Peyer's patch (tissue), 4 donors: ENCODE data around the gene CHRM4. TPM values are rescaled to one million over a fixed set of nuclear protein-coding genes. Genes with fewer than 3 reads are reported as not detected.
"Not testable (repeated sequence)": the region's sequence is repeated elsewhere in the genome, so short reads cannot be mapped to it uniquely, and the experiment has no call there.

Experiments used
- DNase-seq, 3 donors: peaks; one replicate each; pipeline ENCODE4 v3.0.0-alpha.2; 2017 to 2019
- H3K27ac ChIP-seq, 4 donors: fragments of 200-600 bp; sonication (generic); one replicate each; pipeline ENCODE4 v1.5.1; 2016 to 2019
- H3K27me3 ChIP-seq, 2 donors: fragments of 200-600 bp; sonication (generic); one replicate each; pipeline ENCODE4 v1.5.1; 2019
- H3K36me3 ChIP-seq, 3 donors: fragments of 200-600 bp; sonication (generic); one replicate each; pipeline ENCODE4 v1.5.1; 2016 to 2019
- H3K4me1 ChIP-seq, 4 donors: fragments of 200-600 bp; sonication (generic); one replicate each; pipeline ENCODE4 v1.5.1; 2016 to 2019
- H3K4me3 ChIP-seq, 4 donors: fragments of 200-600 bp; sonication (generic); 1 replicate in 3 of 4; 2 replicates in 1 of 4; pipeline ENCODE4 v1.5.1; 2016 to 2019; ENCODE audit warnings: mild to moderate bottlenecking in 1 of 4
- H3K9me3 ChIP-seq, 4 donors: fragments of 200-600 bp; sonication (generic); one replicate each; pipeline ENCODE4 v1.5.1; 2016 to 2019; ENCODE audit warnings: mild to moderate bottlenecking in 1 of 4
- POLR2A ChIP-seq, 2 donors: fragments of 450-650 bp; IDR thresholded peaks; one replicate each; pipeline ENCODE4 v1.5.1; 2017; ENCODE audit warnings: antibody characterized with exemption in 2 of 2, mild to moderate bottlenecking in 2 of 2, moderate library complexity in 2 of 2
- total RNA-seq, 4 donors: library from RNA; depleted of rRNA; stranded (reverse); fragments of >200 nt; gene quantifications; one replicate each; pipeline ENCODE4 v1.1.0, GENCODE V29; 2016
- TF ChIP-seq, protein P1 (sequence below), 6 experiments: fragments of 450-650 bp in 4 of 6; fragments of 200-600 bp in 2 of 6; sonication (generic) in 1 of 6; IDR thresholded peaks; one replicate each; pipeline ENCODE4 v1.5.1; 2017 to 2019; ENCODE audit warnings: antibody characterized with exemption in 6 of 6, mild to moderate bottlenecking in 3 of 6, moderate library complexity in 1 of 6

CHRM4 gene
- total RNA-seq, 4 donors from 2014 or later: 11.5 to 16.5 (median 13.0) TPM

GRCh38 chr11:46381048-46381818, 10.3 kb downstream of the CHRM4 start, which contains the start of gene MDK:
Gene MDK (plus strand): TSS chr11:46381669. CDS start chr11:46382058, 389 bp downstream.
- Histone ChIP-seq H3K36me3 (peaks cover 0 to 14% (median 0%) of the 10 kb centered on the region in 3 donors), H3K27me3 (no peaks in the 10 kb centered on the region), H3K4me3 (peak within 1 kb of the TSS; percentile 54 to 75 (median 56)), H3K4me1 (peaks cover 0 to 40% (median 9%) of the 10 kb centered on the region in 4 donors), H3K9me3 (no peaks in the 10 kb centered on the region), H3K27ac (peak within 1 kb of the TSS; percentile 64 to 87 (median 74))
- DNase-seq: peak in 1 of 3 donors; percentile 70
- TF ChIP-seq POLR2A (IDR thresholded peaks at IDR 0.05): no peak
- TF ChIP-seq, protein P1, sequence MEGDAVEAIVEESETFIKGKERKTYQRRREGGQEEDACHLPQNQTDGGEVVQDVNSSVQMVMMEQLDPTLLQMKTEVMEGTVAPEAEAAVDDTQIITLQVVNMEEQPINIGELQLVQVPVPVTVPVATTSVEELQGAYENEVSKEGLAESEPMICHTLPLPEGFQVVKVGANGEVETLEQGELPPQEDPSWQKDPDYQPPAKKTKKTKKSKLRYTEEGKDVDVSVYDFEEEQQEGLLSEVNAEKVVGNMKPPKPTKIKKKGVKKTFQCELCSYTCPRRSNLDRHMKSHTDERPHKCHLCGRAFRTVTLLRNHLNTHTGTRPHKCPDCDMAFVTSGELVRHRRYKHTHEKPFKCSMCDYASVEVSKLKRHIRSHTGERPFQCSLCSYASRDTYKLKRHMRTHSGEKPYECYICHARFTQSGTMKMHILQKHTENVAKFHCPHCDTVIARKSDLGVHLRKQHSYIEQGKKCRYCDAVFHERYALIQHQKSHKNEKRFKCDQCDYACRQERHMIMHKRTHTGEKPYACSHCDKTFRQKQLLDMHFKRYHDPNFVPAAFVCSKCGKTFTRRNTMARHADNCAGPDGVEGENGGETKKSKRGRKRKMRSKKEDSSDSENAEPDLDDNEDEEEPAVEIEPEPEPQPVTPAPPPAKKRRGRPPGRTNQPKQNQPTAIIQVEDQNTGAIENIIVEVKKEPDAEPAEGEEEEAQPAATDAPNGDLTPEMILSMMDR (IDR thresholded peaks at IDR 0.05): no peak

DNA sequence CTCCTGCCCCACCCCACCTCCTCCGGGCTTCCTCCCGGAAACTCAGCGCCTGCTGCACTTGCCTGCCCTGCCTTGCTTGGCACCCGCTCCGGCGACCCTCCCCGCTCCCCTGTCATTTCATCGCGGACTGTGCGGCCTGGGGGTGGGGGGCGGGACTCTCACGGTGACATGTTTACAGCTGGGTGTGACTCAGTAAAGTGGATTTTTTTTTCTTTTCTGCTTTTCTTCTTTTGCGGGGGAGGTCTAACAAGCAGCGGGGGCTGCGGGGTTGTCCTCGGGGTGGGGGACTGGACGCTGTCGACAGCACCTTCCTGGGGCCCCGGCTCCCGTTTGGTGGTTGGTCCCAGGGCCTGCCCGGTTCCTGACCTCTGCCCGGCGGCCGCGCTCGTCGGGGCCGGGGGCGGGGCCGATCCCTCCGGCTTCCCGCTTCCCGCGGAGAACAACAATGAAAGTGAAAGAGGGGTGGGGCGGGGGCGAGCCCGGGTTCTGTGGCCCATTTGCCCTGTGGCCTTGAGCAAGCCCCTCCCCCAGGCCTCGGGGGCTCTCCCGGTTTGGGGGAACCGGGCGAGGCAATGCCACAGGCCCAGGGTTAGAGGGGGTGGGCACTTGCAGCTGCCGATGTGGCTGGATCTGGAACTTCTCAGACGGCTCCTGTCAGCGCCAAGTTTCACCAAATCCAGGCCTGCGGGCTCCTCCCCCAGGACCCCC, 11.1 kb downstream of the CHRM4 start:
- Histone ChIP-seq H3K4me1 (peaks cover 0 to 40% (median 9%) of the 10 kb centered on the region in 4 donors), H3K27ac (peak overlapping the region; percentile 64 to 87 (median 74)), H3K9me3 (no peaks in the 10 kb centered on the region), H3K36me3 (peaks cover 0 to 22% (median 0%) of the 10 kb centered on the region in 3 donors), H3K4me3 (peak overlapping the region; percentile 54 to 75 (median 56)), H3K27me3 (no peaks in the 10 kb centered on the region)
- TF ChIP-seq POLR2A (IDR thresholded peaks at IDR 0.05): peak in 1 of 2 donors; percentile 35
- TF ChIP-seq, protein P1 (IDR thresholded peaks at IDR 0.05): no peak
- peak; percentile 68 to 91 (median 90) for DNase-seq

DNA sequence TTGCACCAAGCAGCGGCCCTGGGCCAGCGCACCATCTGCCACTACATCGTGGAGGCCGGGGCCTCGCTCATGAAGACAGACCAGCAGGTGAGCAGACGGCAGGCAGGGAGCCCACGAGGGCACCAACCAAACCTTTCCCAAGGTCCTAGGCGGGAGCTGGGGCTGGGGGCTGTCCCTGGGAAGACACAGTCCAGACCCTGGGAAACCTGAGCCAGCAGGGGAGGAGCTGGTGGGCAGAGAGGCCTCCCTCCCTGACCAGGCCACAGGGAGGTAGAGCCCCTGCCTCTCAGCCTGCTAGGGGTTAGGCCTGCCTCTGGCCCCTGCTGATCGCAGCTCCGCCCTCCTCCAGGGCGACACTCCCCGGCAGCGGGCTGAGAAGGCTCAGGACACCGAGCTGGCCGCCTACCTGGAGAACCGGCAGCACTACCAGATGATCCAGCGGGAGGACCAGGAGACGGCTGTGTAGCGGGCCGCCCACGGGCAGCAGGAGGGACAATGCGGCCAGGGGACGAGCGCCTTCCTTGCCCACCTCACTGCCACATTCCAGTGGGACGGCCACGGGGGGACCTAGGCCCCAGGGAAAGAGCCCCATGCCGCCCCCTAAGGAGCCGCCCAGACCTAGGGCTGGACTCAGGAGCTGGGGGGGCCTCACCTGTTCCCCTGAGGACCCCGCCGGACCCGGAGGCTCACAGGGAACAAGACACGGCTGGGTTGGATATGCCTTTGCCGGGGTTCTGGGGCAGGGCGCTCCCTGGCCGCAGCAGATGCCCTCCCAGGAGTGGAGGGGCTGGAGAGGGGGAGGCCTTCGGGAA, 11.9 kb downstream of the CHRM4 start:
- H3K36me3 ChIP-seq: peaks cover 0 to 30% (median 0%) of the 10 kb centered on the region in 3 donors
- H3K27me3 ChIP-seq, H3K9me3 ChIP-seq: not testable (repeated sequence)
- H3K4me3 ChIP-seq: peak overlapping the region in 3 of 4 donors; percentile 54 to 75 (median 59)
- H3K4me1 ChIP-seq: peaks cover 0 to 40% (median 9%) of the 10 kb centered on the region in 4 donors
- peak overlapping the region; percentile 64 to 87 (median 74) for H3K27ac ChIP-seq
- peak in 1 of 3 donors; percentile 71 for DNase-seq

GRCh38 chr11:46378811-46379481, 12.6 kb downstream of the CHRM4 start:
- Histone ChIP-seq H3K4me3 (no peak overlapping the region), H3K27ac (peak overlapping the region in 2 of 4 donors; percentile 71 to 78), H3K36me3 (peaks cover 0 to 37% (median 0%) of the 10 kb centered on the region in 3 donors), H3K9me3 (no peaks in the 10 kb centered on the region), H3K27me3 (no peaks in the 10 kb centered on the region), H3K4me1 (peaks cover 0 to 34% (median 9%) of the 10 kb centered on the region in 4 donors)
- no peak for TF ChIP-seq POLR2A (IDR thresholded peaks at IDR 0.05)
- TF ChIP-seq, protein P1 (IDR thresholded peaks at IDR 0.05): no peak
- no peak for DNase-seq

DNA sequence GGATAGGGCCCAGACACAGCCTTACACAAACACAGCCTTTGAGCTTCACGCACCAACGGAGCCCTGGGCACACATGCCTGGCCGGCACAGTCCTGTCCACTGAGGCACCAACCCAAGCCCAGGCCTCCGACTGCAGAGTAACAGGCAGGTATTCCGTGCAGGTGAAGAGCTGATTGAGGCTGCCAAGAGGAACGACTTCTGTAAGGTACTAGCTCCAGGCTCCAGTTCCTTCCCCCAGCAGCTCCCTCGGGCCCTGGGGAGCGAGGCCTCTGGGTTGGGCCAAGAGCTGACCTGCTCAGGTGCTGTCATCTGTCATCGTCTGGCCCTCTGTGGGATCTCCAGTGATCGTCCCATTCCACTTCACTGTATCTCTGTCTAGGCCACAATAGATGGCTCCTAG, 13.3 kb downstream of the CHRM4 start:
- Histone ChIP-seq H3K27ac (peak overlapping the region in 1 of 4 donors; percentile 78), H3K36me3 (peaks cover 0 to 44% (median 0%) of the 10 kb centered on the region in 3 donors)
- DNase-seq: no peak

More for the DNA sequence above, 13.3 kb downstream of the CHRM4 start:
- no peaks in the 10 kb centered on the region for H3K27me3 ChIP-seq
- peaks cover 0 to 28% (median 9%) of the 10 kb centered on the region in 4 donors for H3K4me1 ChIP-seq
- TF ChIP-seq, protein P1 (IDR thresholded peaks at IDR 0.05): no peak
- TF ChIP-seq POLR2A (IDR thresholded peaks at IDR 0.05): no peak
- no peaks in the 10 kb centered on the region for H3K9me3 ChIP-seq
- H3K4me3 ChIP-seq: no peak overlapping the region
